Breast epithelium (tissue), 4 donors: ENCODE results near the gene GGT7. TPM values are rescaled to one million over a fixed set of nuclear protein-coding genes. Genes with fewer than 3 reads are reported as not detected.
"Not testable (repeated sequence)": the region's sequence is repeated elsewhere in the genome, so short reads cannot be mapped to it uniquely, and the experiment has no call there.

ENCODE experiments used
- DNase-seq, 2 donors: peaks; one replicate each; pipeline ENCODE4 v3.0.0-alpha.2; 2019; ENCODE audit warnings: low spot score in 2 of 2
- H3K27ac ChIP-seq, 2 donors: fragments of 200-600 bp; sonication (generic) in 1 of 2; one replicate each; pipeline ENCODE4 v1.5.1; 2016 to 2019; ENCODE audit warnings: mild to moderate bottlenecking in 1 of 2
- H3K27me3 ChIP-seq, 2 donors: fragments of 200-600 bp; sonication (generic) in 1 of 2; one replicate each; pipeline versions ENCODE4 v1.5.1 to v1.6.0; 2017 to 2019; ENCODE audit warnings: control low read depth in 1 of 2, mild to moderate bottlenecking in 1 of 2
- H3K36me3 ChIP-seq: fragments of 200-600 bp; one replicate; pipeline ENCODE4 v1.5.1; 2019
- H3K4me1 ChIP-seq, 2 donors: fragments of 200-600 bp; sonication (generic); one replicate each; pipeline ENCODE4 v1.5.1; 2016 to 2019; ENCODE audit warnings: control low read depth in 1 of 2
- H3K4me3 ChIP-seq, 3 donors: fragments of 200-600 bp; sonication (generic); 1 replicate in 2 of 3; 2 replicates in 1 of 3; pipeline ENCODE4 v1.5.1; 2016 to 2019; ENCODE audit warnings: mild to moderate bottlenecking in 3 of 3, moderate library complexity in 2 of 3
- H3K9me3 ChIP-seq, 2 donors: fragments of 200-600 bp; sonication (generic) in 1 of 2; one replicate each; pipeline ENCODE4 v1.5.1; 2016 to 2019; ENCODE audit warnings: control low read depth in 1 of 2
- CTCF ChIP-seq, 3 donors: fragments of 450-650 bp; IDR thresholded peaks; one replicate each; pipeline ENCODE4 v1.5.1; 2016 to 2017; ENCODE audit warnings: antibody characterized with exemption in 3 of 3, mild to moderate bottlenecking in 3 of 3, moderate library complexity in 3 of 3
- POLR2A ChIP-seq: fragments of 450-650 bp; IDR thresholded peaks from one replicate; pipeline ENCODE4 v1.6.1; 2016; ENCODE audit warnings: antibody characterized with exemption, mild to moderate bottlenecking, moderate library complexity
- POLR2AphosphoS5 ChIP-seq, 3 donors: sonication (generic); formaldehyde crosslinking; IDR thresholded peaks; one replicate each; pipeline ENCODE4 v1.6.1; 2017; ENCODE audit warnings: antibody characterized with exemption in 3 of 3
- intact Hi-C: fragments of 100-400 bp; cut with DNase I; formaldehyde crosslinking; loops from one replicate; pipeline ENCODE4 v1.15.1; 2023; ENCODE audit warnings: low total_unique reads
- total RNA-seq, 3 donors: library from RNA; depleted of rRNA; stranded (reverse); fragments of >200 nt; gene quantifications; one replicate each; pipeline ENCODE4 v1.1.0, GENCODE V29; 2016

The GGT7 gene
- total RNA-seq, 3 donors from 2014 or later, result 13.1 to 21.8 (median 16.4) TPM

GRCh38 chr20:34915131-34915530, 42.5 kb upstream of the GGT7 start:
- Histone ChIP-seq H3K27ac (no peak overlapping the region), H3K9me3 (no peaks in the 10 kb centered on the region), H3K36me3 (no peaks in the 10 kb centered on the region), H3K4me3 (no peak overlapping the region), H3K27me3 (no peaks in the 10 kb centered on the region), H3K4me1 (no peaks in the 10 kb centered on the region)
- intact Hi-C loops, result no loop called here
- DNase-seq, result no peak
- no peak for TF ChIP-seq POLR2AphosphoS5 (IDR thresholded peaks at IDR 0.05)

GRCh38 chr20:34907616-34908469, 35.2 kb upstream of the GGT7 start:
- Histone ChIP-seq H3K27ac (peak overlapping the region; percentile 79 to 86), H3K36me3 (no peaks in the 10 kb centered on the region)
- intact Hi-C loops, result no loop called here

GRCh38 chr20:34904202-34904621, 31.6 kb upstream of the GGT7 start:
- no peak overlapping the region for H3K4me3 ChIP-seq
- H3K27me3 ChIP-seq, result no peaks in the 10 kb centered on the region
- intact Hi-C loops, result no loop called here
- no peak overlapping the region for H3K27ac ChIP-seq
- no peaks in the 10 kb centered on the region for H3K36me3 ChIP-seq
- no peak for DNase-seq
- no peaks in the 10 kb centered on the region for H3K9me3 ChIP-seq
- TF ChIP-seq POLR2A, result no peak
- no peak for TF ChIP-seq POLR2AphosphoS5 (IDR thresholded peaks at IDR 0.05)
- no peak for TF ChIP-seq CTCF (IDR thresholded peaks at IDR 0.05)
- peaks cover 0 to 10% of the 10 kb centered on the region in 2 donors for H3K4me1 ChIP-seq

More at GRCh38 chr20:34907616-34908469, 35.2 kb upstream of the GGT7 start:
- Histone ChIP-seq H3K4me3 (no peak overlapping the region), H3K9me3 (no peaks in the 10 kb centered on the region), H3K27me3 (no peaks in the 10 kb centered on the region), H3K4me1 (peaks cover 0 to 10% of the 10 kb centered on the region in 2 donors)
- peak; percentile 62 to 65 for DNase-seq
- TF ChIP-seq CTCF (IDR thresholded peaks at IDR 0.05), result no peak
- no peak for TF ChIP-seq POLR2AphosphoS5 (IDR thresholded peaks at IDR 0.05)
- no peak for TF ChIP-seq POLR2A

- H3K4me3 ChIP-seq, intact Hi-C loops, H3K27me3 ChIP-seq, H3K9me3 ChIP-seq, DNase-seq, H3K36me3 ChIP-seq, H3K4me1 ChIP-seq, H3K27ac ChIP-seq: not testable (repeated sequence)
Measured at GRCh38 chr20:34898731-34899130, 26.1 kb upstream of the GGT7 start.

GRCh38 chr20:34898129-34898528, 25.5 kb upstream of the GGT7 start:
- DNase-seq, H3K27me3 ChIP-seq, intact Hi-C loops, H3K4me1 ChIP-seq, H3K27ac ChIP-seq, H3K36me3 ChIP-seq, H3K4me3 ChIP-seq, H3K9me3 ChIP-seq: not testable (repeated sequence)

- H3K4me1 ChIP-seq, result no peaks in the 10 kb centered on the region
- no peak overlapping the region for H3K4me3 ChIP-seq
- peak overlapping the region in 1 of 2 donors; percentile 43 for H3K27ac ChIP-seq
- H3K9me3 ChIP-seq, result no peaks in the 10 kb centered on the region
- DNase-seq, result no peak
- H3K27me3 ChIP-seq, result no peaks in the 10 kb centered on the region
- no peaks in the 10 kb centered on the region for H3K36me3 ChIP-seq
- intact Hi-C loops, result no loop called here
- no peak for TF ChIP-seq POLR2A
- TF ChIP-seq CTCF (IDR thresholded peaks at IDR 0.05), result no peak
- TF ChIP-seq POLR2AphosphoS5 (IDR thresholded peaks at IDR 0.05), result no peak
Measured at GRCh38 chr20:34896086-34896621, 23.5 kb upstream of the GGT7 start.
